Activated naive CD4-positive, alpha-beta T cell treated with anti-CD3 and anti-CD28 coated beads, Interleukin-2, amount 50 U/mL, for 72 hours (primary cell): ENCODE results near the gene RIPK4. TPM values are rescaled to one million over a fixed set of nuclear protein-coding genes. Genes with fewer than 3 reads are reported as not detected.
A peak's percentile ranks its signal among the peaks of the same experiment; 100 is the strongest.

Source experiments
- ATAC-seq, 2 donors: fragments of 150-1000 bp; cut with Tn5 transposase; 2 replicates each; pipeline ENCODE4 v1.10.0; 2021; ENCODE audit warnings: mild to moderate bottlenecking in 2 of 2, moderate library complexity in 2 of 2
- DNase-seq, 2 donors: peaks; one replicate each; pipeline ENCODE4 v3.0.0; 2021 to 2022; ENCODE audit warnings: low spot score in 2 of 2
- H3K27ac Mint-ChIP-seq, 2 donors: one replicate each; pipeline ENCODE4 v1.8.0; 2022; ENCODE audit warnings: mild to moderate bottlenecking in 2 of 2, mixed read lengths in 2 of 2
- H3K36me3 Mint-ChIP-seq, 2 donors: one replicate each; pipeline ENCODE4 v1.8.0; 2022; ENCODE audit warnings: mixed read lengths in 2 of 2
- H3K9me3 Mint-ChIP-seq, 2 donors: one replicate each; pipeline ENCODE4 v1.8.0; 2022; ENCODE audit warnings: mixed read lengths in 2 of 2
- total RNA-seq, 2 donors: library from RNA; stranded (reverse); gene quantifications; one replicate each; pipeline ENCODE4 v1.2.3, GENCODE V29; 2022

Gene RIPK4
- total RNA-seq, 2 donors from 2014 or later, result 0.52 to 1.3 TPM

- Mint-ChIP-seq H3K36me3 (peaks cover 6 to 11% of the 10 kb centered on the region in 2 donors), H3K27ac (no peak overlapping the region), H3K9me3 (no peaks in the 10 kb centered on the region)
- DNase-seq (no peak), ATAC-seq (no peak)
These were observed 1.4 kb downstream of the RIPK4 start for GRCh38 chr21:41765420-41765821.

GRCh38 chr21:41764558-41765419, 2.1 kb downstream of the RIPK4 start:
- no peak for DNase-seq
- Mint-ChIP-seq H3K27ac (no peak overlapping the region), H3K9me3 (no peaks in the 10 kb centered on the region)

GRCh38 chr21:41763996-41764395, 2.9 kb downstream of the RIPK4 start:
- ATAC-seq (no peak), DNase-seq (no peak)
- Mint-ChIP-seq H3K27ac (no peak overlapping the region), H3K36me3 (peaks cover 6 to 11% of the 10 kb centered on the region in 2 donors), H3K9me3 (no peaks in the 10 kb centered on the region)

More at GRCh38 chr21:41764558-41765419, 2.1 kb downstream of the RIPK4 start:
- no peak for ATAC-seq
- peaks cover 6 to 11% of the 10 kb centered on the region in 2 donors for H3K36me3 Mint-ChIP-seq

- Mint-ChIP-seq H3K36me3 (peaks cover 6 to 11% of the 10 kb centered on the region in 2 donors), H3K9me3 (no peaks in the 10 kb centered on the region), H3K27ac (no peak overlapping the region)
- ATAC-seq (no peak), DNase-seq (no peak)
These were observed 3.4 kb downstream of the RIPK4 start for GRCh38 chr21:41763398-41763931.

- Mint-ChIP-seq H3K27ac (no peak overlapping the region), H3K9me3 (no peaks in the 10 kb centered on the region), H3K36me3 (peaks cover 6 to 7% of the 10 kb centered on the region in 2 donors)
- ATAC-seq (no peak), DNase-seq (no peak)
These were observed 4.1 kb downstream of the RIPK4 start for GRCh38 chr21:41762753-41763152.

GRCh38 chr21:41761934-41762635, 4.8 kb downstream of the RIPK4 start:
- no peak for DNase-seq
- Mint-ChIP-seq H3K27ac (no peak overlapping the region), H3K36me3 (peaks cover under 1 to 2% of the 10 kb centered on the region in 2 donors), H3K9me3 (no peaks in the 10 kb centered on the region)
- no peak for ATAC-seq

- DNase-seq (no peak), ATAC-seq (peak; percentile 30 to 37)
- H3K9me3 Mint-ChIP-seq, result no peaks in the 10 kb centered on the region
- H3K36me3 Mint-ChIP-seq, result no peaks in the 10 kb centered on the region
- no peak overlapping the region for H3K27ac Mint-ChIP-seq
These were observed 5.5 kb downstream of the RIPK4 start for GRCh38 chr21:41761211-41761933.

- ATAC-seq (no peak), DNase-seq (no peak)
- no peaks in the 10 kb centered on the region for H3K9me3 Mint-ChIP-seq
- no peak overlapping the region for H3K27ac Mint-ChIP-seq
- no peaks in the 10 kb centered on the region for H3K36me3 Mint-ChIP-seq
These were observed 6.4 kb downstream of the RIPK4 start for GRCh38 chr21:41760411-41760810.

- Mint-ChIP-seq H3K9me3 (no peaks in the 10 kb centered on the region), H3K36me3 (no peaks in the 10 kb centered on the region), H3K27ac (no peak overlapping the region)
- DNase-seq (no peak), ATAC-seq (no peak)
These were observed 6.9 kb downstream of the RIPK4 start for GRCh38 chr21:41759926-41760325.

GRCh38 chr21:41759214-41759840, 7.5 kb downstream of the RIPK4 start:
- ATAC-seq (no peak), DNase-seq (no peak)
- no peaks in the 10 kb centered on the region for H3K36me3 Mint-ChIP-seq
- H3K27ac Mint-ChIP-seq, result no peak overlapping the region
- no peaks in the 10 kb centered on the region for H3K9me3 Mint-ChIP-seq

GRCh38 chr21:41758550-41758949, 8.3 kb downstream of the RIPK4 start:
- ATAC-seq, result no peak
- H3K36me3 Mint-ChIP-seq, result no peaks in the 10 kb centered on the region
- H3K9me3 Mint-ChIP-seq, result no peaks in the 10 kb centered on the region
- no peak overlapping the region for H3K27ac Mint-ChIP-seq
- DNase-seq, result no peak

- Mint-ChIP-seq H3K9me3 (no peaks in the 10 kb centered on the region), H3K27ac (no peak overlapping the region), H3K36me3 (no peaks in the 10 kb centered on the region)
- ATAC-seq (no peak), DNase-seq (no peak)
These were observed 10.7 kb downstream of the RIPK4 start for GRCh38 chr21:41755934-41756773.

GRCh38 chr21:41755258-41755933, 11.5 kb downstream of the RIPK4 start:
- Mint-ChIP-seq H3K27ac (no peak overlapping the region), H3K9me3 (no peaks in the 10 kb centered on the region), H3K36me3 (no peaks in the 10 kb centered on the region)
- no peak for DNase-seq
- no peak for ATAC-seq

- no peak for DNase-seq
- Mint-ChIP-seq H3K36me3 (no peaks in the 10 kb centered on the region), H3K27ac (no peak overlapping the region), H3K9me3 (no peaks in the 10 kb centered on the region)
- no peak for ATAC-seq
These were observed 12.4 kb downstream of the RIPK4 start for GRCh38 chr21:41754479-41754891.
